Mucosa of gallbladder (tissue), 1 donor: ENCODE results near the gene GNG3. TPM values are rescaled to one million over a fixed set of nuclear protein-coding genes. Genes with fewer than 3 reads are reported as not detected.
"Not testable (repeated sequence)": the region's sequence is repeated elsewhere in the genome, so short reads cannot be mapped to it uniquely, and the experiment has no call there.

Experiments
- DNase-seq: peaks from one replicate; pipeline ENCODE4 v3.0.0-alpha.2; 2020; ENCODE audit warnings: low spot score
- total RNA-seq: library from RNA; stranded (reverse); gene quantifications from one replicate; pipeline ENCODE4 v1.2.1, GENCODE V29; 2021
- donor health status: DM: no; HTN: no; CAD: no.

Gene GNG3
- total RNA-seq, 1 donor from 2014 or later, result 0.40 TPM

DNA sequence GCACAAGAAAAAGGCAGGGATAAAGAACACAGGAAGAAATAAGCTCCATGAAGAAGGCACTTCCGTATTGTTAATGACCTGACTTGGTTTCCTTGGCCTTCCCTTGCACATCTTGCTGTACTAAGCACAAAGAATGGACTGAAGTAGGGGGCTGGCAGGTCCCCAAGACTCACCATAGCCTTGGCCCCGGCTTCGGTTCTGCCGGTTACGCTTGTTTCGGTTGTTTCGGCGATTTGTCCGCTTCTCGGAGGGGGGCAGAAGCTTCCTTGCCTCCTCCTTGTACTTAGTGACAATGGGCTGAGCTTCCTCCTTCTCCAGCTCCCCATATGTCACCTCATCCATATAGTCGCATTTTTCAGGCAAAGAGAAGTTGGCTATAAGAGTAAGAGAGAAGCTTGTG, 9.3 kb downstream of the GNG3 start:
- no peak for DNase-seq

DNA sequence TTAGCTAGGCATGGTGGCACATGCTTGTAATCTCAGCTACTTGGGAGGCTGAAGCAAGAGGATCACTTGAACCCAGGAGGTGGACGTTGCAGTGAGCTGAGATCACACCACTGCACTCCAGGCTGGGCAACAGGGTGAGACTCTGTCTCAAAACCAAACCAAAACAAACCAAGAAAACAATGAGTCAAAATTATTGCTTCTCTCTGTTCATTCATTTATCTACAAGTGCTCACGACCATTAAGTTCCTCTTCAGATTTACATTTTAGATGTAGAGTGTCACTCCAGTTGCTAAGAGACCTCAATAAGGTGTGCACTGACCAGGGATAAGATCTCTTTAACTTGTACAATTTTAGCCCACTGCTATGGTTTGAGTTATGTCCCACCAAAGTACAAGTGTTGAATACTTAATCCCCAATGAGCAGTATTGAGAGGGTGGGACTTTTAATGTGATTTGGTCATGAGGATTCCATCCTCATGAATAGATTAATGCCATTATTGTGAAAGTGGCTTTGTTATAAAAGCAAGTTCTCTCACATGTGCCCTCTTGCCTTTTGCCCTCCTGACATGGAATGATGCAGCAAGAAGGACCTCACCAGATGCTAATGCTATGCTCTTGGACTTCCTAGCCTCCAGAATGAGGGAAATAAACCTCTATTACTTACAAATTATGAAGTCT, 12.0 kb downstream of the GNG3 start:
- no peak for DNase-seq

DNA sequence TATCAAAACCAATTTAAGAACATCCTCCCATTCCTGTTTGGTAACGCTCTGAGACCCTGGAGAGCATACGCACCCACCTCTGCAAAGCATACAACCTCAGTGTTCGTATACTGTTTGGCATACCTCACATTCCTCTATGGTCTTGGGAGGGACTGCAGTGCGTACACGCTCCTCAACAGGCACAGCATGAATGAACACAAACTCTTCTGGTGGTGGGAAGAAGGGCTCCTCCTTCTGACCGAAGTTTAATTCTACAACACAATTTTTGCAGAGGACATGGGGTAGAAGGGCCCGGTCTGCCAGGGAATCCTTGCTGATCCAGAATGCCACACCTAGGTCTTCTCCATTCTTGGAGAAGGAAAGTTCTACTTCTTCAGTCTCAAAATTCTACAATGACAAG, 14.5 kb downstream of the GNG3 start:
- no peak for DNase-seq

DNA sequence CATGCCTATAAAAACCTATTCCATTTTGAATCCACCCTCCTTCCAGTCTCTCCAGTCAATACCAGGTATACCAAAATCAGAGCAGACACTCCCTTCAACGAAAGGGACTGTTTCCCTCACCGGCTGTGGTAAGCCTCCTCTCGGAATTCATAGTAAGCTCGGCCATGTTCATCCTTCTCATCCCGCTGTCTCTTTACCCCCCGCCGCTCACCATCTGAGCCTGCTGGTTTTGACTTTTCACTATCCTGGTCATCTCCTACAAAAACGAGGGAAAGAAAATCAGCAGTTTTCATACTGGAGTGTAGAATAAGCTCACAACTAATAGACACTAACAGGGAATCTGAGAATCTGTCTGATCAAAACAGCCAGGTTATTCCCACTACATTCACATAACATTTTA, 16.7 kb downstream of the GNG3 start:
- no peak for DNase-seq

DNA sequence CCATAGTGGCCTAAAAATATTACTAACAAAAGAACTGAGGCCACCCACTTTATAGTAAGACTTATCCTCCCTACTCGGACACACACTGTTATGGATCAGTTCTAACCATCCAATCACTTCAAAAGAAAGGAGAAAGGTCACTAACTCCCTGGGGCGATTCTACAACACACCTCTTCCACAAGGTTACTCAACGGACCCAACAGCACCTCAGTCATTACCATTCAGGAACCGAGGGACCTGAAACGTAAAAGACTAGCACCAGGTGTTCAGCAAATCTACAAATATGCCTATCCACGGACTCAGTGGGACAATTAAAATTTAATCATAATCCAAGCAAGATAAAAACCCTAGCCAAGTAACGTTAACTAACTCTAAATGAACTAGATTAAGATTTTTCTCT, 18.2 kb downstream of the GNG3 start:
- DNase-seq, result no peak

DNA sequence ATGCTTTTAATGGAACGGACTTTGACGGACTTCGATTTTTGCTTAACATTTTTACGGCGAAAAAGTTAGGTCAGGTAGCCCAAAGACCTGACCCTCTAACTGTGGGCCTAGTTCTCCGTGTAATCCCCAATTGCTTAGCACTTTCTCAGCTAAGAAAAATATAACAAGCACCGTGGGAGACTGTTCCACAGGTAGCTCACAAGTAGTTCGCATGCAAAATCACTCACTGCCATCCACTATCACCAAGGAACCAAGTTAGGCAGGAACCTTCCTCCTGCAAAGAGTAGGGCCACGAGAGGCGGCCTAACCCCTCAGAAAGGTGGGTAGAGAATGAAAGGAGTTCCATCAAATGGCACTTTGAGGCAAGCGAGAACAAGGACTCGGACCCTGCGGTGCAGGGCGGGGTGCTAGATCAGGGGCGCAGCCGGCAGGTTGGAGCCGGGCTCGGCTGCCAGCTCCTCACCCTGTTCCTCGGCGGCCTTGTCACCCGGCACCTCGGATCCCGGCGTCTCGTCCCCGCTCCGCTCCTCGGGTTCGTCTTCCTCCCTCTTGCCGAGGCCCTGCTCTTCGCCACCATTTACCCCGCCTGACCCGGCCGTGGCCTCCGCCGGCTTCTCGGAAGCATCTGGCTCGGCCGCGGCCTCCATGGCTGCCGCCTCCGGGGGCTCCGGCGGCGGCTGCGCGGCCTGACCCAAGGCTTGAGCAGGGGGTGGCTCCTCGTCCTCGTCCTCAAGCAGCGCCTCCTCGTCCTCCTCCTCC, 18.9 kb downstream of the GNG3 start:
- DNase-seq, result no peak

DNA sequence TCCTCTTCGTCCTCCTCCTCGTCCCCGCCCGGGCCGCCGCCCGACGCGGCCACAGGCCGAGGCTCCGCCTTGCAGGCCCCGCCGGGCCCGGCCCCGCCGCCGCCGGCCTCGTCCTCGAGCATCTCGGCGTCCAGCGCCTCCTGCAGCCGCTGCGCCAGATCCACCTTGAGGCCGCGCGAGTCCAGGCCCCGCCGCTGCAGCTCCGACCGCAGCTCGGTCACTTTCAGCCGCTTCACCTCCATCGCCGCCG, 19.4 kb downstream of the GNG3 start:
- DNase-seq, result no peak

DNA sequence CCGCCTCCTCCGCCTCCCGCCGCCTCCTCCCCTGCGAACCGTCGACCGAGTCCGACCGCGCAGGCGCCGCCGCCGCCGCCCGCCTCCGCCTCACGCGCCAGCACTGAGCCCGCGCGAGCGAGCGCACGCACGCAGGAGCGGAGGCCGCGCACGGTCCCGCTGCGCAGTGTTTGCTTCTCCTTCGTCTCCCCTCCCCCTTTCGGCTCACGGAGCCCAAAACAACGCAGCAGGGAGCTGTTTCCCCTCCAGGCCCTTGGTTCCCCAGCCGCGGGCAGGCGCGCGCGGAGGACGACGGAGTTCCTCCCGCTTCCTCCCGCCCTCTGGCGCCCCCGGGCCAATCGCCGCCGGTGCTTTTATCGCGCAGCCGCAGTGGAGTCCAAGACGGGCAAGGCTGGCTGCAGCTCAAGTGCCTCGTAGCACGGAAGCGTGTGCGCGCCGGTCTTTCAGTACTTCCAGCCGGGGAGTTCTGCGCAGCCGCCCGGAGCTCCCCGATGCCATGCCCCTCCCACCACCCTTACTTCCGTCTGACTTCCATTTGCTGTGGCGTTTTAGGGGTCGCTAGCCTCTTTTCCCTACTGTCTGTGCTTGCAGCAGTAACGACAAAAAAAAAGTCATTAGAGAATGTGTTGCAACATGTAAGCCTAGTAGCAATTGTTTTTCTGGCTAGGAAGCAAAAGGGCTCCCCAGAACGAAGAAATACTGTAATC, 19.8 kb downstream of the GNG3 start, which contains the start of gene HNRNPUL2:
Gene HNRNPUL2, minus strand, starts transcription at position 293 of the 707 bp plus-strand sequence. CDS start 301 bp downstream, outside the sequence.
- DNase-seq, result peak; percentile 99

DNA sequence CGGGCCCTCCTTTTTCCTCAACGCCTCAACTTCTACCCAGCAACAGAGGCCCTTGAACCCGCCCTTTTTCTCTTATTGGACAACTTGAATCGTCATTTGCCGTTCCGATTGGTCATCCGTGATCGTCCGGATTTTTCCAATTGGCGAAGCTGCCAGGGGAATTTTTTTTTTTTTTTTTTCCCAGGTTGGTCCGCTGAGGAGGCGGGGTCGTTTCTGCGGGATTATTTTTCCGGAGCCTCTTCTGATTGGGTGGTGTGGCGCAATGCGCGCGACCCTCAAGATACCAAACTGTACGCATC, 20.3 kb downstream of the GNG3 start:
- peak; percentile 94 for DNase-seq

DNA sequence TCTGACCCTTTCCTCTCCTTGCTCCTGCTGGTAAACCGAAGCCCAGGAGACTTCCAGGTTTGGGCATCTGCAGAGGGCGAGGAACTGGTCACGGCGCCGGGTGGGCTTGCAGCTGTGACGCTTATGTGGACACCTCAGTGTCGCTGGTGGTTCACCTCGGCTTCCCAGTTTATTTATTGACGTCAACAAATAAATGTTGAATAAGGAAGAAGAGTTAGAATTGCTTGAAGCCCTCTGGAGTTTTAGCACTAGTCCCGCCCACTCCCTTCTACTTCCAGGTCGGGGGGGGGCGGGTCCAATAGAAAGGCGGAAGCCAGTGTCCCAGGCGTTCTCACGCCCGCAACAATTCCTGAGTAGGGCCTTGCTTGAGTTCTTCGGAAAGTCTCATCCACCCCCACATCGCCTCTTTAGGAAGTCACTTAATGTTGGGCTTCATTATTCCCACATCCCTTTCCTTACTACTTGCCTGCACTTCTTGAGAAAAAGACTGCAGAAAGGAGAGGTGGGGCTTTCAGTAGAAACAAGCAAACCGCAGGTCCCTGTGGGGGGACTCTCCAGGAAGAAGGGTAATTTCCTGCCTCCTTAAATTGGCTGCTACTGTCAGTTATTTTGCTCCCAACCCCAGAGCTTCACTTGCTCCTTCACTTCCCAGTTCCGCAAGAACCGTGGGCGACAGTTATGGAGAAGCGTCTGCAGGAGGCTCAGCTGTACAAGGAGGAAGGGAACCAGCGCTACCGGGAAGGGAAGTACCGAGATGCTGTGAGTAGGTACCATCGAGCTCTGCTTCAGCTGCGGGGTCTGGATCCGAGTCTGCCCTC, 20.9 kb downstream of the GNG3 start, which contains the start of gene TTC9C:
Gene TTC9C, plus strand, starts transcription at position 316 of the 818 bp plus-strand sequence. Its CDS starts 363 bp downstream, at position 679.
- peak; percentile 88 for DNase-seq

DNA sequence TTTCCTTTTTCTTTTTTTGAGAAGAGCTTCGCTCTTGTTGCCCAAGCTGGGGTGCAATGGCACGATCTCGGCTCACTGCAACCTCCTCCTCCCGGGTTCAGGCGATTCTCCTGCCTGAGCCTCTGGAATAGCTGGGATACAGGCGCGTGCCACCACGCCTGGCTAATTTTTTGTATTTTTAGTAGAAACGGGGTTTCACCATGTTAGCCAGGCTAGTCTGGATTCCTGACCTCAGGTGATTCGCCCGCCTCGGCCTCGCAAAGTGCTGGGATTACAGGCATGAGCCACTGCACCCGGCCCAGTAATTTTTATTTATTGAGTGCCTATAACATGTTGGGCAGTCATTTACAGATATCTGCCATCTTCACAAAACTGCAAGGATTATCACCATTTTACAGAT, 22.6 kb downstream of the GNG3 start:
- DNase-seq, result not testable (repeated sequence)

DNA sequence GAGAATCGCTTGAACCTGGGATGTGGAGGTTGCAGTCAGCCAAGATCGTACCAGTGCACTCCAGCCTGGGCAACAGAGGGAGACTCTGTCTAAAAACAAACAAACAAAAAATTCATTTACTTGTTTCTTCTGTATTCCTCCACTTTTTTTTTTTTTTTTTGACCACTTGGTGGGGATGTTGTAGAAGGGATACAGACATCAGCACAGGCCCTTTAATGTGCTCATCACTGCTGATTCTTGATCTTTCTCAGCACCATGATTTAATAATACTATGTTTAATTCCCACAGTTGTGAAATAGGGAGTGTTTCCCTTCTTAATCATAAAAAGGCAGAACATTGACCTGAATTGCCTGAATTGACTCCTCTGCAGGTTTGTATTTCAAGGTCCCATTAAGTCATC, 25.4 kb downstream of the GNG3 start:
- DNase-seq, result no peak

DNA sequence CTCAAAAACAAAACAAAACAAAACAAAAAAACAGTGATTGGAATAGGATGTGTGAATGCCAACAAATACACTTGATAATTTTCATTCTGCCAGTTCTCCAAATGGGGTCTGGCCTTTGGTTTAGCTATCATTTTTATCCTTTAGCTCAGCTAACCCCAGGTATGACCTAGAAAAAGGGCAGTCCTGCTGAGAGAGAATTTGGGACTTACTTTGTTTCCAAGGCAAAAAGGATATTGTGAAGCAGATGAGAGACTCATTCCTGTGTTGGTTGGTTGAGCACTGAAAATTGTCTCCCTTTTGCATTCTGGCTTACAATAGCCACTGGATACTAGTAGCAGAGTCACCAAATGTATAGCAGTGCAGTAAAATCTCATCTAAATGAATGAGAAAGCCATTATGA, 29.7 kb downstream of the GNG3 start:
- no peak for DNase-seq

DNA sequence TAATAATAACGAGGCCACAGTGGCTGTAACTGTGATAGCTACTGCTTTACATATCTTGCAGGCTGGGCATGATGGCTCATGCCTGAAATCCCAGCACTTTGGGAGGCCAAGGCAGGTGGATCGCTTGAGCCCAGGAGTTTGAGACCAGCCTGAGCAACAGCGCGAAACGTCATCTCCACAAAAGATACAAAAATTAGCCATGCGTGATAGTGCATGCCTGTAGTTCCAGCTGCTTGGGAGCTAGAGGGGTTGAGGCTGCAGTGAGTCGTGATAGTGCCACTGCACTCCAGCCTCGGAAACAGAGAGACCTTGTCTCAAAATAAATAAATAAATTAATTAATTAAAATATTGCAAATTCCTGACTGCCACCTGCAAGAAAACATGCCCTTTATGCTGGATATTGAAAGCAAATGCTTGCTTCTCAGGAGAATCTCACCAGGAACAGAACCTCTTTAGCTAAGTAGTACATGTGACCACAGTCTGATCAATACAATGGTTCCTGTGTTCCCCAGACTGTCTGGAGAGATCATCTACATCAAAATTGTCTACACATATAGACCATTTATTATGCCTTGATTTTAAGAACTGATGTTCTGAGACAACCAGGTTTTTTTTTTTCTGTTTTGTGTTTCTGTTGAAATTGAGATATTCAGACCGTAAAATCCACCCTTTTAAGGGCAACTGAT, 40.1 kb downstream of the GNG3 start:
- DNase-seq, result no peak

DNA sequence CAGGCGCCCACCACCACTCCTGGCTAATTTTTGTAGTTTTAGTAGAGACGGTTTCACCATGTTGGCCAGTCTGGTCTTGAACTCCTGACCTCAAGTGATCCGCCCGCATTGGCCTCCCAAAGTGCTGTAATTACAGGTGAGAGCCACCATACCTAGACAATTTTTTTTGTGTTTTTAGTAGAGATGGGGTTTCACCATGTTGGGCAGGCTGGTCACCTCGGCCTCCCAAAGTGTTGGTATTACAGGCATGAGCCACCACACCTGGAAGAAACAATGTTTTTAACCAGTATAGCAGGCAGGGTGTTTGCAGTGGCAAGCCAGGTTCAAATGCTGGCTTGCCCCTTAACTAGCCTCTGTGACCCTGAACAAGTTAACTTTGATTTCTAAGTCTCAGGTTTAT, 42.5 kb downstream of the GNG3 start:
- DNase-seq, result not testable (repeated sequence)

DNA sequence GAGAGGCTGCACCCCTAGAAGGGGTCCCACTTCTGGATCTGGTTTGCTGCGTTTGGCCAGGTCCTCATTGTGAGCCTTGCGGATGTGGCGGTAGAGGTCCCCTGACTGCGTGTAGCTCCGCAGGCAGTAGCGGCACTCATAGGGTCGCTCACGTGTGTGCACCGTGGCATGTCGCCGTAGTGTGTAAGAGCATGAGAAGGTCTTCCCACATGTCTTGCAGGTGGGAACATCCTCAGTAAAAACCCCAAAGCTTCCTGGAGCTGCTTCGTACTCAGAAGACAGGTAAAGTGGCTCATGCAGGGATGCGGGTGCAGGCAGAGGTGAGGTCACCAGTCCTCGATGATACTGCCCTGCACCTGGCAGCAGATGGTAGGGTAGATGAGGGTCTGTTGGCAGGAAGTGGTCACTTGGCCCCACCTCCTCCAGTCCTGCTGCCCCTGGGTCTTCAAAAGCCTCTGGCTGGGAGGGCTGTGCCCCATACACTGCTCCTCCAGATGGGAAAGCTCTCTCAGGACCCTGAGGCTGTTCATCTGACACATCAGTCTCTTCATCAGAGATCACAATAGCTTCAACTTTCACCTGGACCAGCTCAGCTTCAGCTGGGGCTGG, 44.8 kb downstream of the GNG3 start:
- no peak for DNase-seq

DNA sequence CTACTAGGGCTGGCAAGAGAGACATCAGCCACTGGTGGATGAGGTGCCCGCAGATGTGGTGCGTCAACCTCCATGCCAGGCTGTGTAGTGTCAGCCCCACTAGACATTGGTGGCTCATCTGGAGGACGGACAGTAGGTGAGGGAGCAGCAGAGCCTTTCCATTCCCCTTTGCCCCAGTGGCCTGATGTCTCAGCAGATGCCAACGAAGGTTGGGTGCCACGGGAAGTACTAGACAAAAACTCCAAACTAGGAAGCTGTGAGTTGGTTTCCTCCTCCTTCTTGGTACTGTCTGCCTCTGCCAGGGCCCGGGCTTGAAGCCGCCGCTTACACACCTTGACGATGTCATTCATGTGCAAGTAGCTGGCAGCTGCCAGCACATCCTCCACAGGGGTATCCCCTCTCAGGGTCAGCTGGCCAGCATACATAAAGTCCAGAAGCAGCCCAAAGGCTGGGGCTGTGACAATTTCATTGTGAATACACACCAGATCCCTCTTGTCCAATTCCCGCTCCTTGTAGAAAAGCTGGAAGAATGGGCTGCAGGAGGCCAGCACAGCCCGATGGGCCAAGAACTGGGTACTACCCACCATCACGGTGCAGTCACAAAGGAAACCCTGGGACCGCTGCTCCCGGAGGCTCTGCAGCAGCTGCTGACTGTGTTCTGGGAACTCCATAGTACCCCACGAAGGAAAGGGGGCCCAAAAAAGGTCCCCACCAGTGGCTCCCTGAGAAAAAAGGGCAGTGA, 45.7 kb downstream of the GNG3 start:
- DNase-seq, result no peak

DNA sequence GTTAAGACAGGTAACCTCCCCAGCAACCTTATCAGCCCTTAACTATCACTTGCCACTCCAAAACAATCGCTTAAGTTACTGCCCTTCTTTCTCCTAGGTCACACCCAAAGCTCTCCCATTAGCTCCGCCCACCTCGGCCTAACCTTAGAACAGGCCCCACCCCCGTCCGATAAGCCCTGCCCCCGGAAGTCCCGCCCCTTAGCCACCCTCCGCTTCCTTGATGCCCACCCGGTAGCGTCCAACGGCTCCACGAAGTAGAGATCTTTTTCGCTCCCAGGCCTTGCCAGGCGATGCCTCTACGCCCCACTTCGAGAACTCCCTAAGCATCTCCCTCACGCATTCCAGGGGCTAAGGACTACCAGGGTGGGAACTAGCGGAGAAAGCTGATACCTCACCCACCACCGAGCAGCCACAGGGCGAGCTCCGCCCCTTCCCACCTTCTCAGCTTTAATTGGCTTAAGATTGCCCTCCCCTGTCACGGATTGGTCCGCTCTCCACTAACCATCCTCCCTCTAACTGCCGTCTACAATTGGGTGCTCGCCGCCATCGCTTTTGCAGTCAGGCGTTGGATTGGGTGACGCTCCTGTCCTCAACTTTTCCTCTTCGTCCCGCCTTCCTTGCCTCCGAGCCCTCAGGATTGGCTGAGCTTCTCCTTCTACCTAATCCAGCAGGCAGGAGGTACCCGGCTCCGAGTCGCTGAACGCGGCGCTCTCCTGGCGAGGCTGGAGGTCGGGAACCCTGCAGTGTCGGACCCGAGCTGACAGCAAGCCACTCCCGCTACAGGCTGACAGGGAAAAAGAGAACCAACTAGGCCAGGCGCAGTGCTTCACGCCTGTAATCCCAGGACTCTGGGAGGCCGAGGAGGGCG, 46.5 kb downstream of the GNG3 start, which contains the start of gene ZBTB3:
Gene ZBTB3, minus strand, starts transcription at position 425 of the 868 bp plus-strand sequence. CDS start 496 bp downstream, outside the sequence.
- peak; percentile 98 for DNase-seq

DNA sequence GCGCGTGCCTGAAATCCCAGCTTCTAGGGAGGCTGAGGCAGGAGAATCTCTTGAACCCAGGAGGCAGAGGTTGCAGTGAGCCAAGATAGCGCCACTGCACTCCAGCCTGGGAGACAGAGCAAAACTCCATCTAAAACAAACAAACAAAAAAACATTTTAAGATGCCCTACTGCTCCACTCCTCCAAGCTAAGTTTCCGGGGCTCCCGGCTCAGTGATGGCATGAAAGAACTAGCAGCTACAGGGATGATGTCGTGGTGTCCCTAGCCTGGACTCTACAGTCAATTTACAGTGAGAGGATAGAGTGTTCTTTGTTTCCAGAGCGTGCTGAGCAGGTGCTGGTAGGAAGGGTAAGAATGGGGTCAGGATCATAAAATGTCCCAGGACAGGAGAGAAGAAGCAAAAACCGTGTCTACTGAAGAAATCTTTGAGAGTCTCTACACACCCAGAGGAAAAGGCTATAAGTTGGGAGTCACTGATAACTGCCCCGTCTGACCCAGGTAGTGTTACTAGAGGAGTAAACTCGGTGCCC, 47.7 kb downstream of the GNG3 start:
- DNase-seq, result no peak
